Stimulated activated memory B cell treated with anti-CD40 and anti-IgM and Interleukin-4, amounts not matched to agents 10 μg/mL and 1 μg/mL and 100 μg/mL, for 72 hours (primary cell): ENCODE data around the gene UNC79.

Experiments
- ATAC-seq: fragments of 150-1000 bp; cut with Tn5 transposase; 2 replicates; pipeline ENCODE4 v1.10.0; 2021
- H3K27ac Mint-ChIP-seq: one replicate; pipeline ENCODE4 v1.8.0; 2022; ENCODE audit warnings: mild to moderate bottlenecking, mixed read lengths
- H3K27me3 Mint-ChIP-seq: one replicate; pipeline ENCODE4 v1.8.0; 2022; ENCODE audit warnings: mixed read lengths
- H3K36me3 Mint-ChIP-seq: one replicate; pipeline ENCODE4 v1.8.0; 2022; ENCODE audit warnings: mixed read lengths
- H3K4me1 Mint-ChIP-seq: one replicate; pipeline ENCODE4 v1.8.0; 2022; ENCODE audit warnings: mixed read lengths
- H3K4me3 Mint-ChIP-seq: one replicate; pipeline ENCODE4 v1.8.0; 2022; ENCODE audit warnings: mild to moderate bottlenecking, moderate library complexity, mixed read lengths
- H3K9me3 Mint-ChIP-seq: one replicate; pipeline ENCODE4 v1.8.0; 2022; ENCODE audit warnings: mixed read lengths

The UNC79 gene

GRCh38 chr14:93712838-93713724 lies 282.3 kb downstream of the UNC79 start:
- Mint-ChIP-seq H3K4me3 (no peak overlapping the region), H3K9me3 (no peaks in the 10 kb centered on the region), H3K27me3 (peaks cover 27% of the 10 kb centered on the region), H3K27ac (no peak overlapping the region), H3K36me3 (no peaks in the 10 kb centered on the region), H3K4me1 (no peaks in the 10 kb centered on the region)
- ATAC-seq = no peak

GRCh38 chr14:93713726-93714405 lies 283.1 kb downstream of the UNC79 start:
- no peak overlapping the region for H3K27ac Mint-ChIP-seq
- H3K27me3 Mint-ChIP-seq = peaks cover 27% of the 10 kb centered on the region
- no peaks in the 10 kb centered on the region for H3K36me3 Mint-ChIP-seq
- no peaks in the 10 kb centered on the region for H3K9me3 Mint-ChIP-seq
- no peaks in the 10 kb centered on the region for H3K4me1 Mint-ChIP-seq
- no peak overlapping the region for H3K4me3 Mint-ChIP-seq
- ATAC-seq = no peak

- H3K9me3 Mint-ChIP-seq = no peaks in the 10 kb centered on the region
Measured at GRCh38 chr14:93714605-93715004, 283.9 kb downstream of the UNC79 start.

GRCh38 chr14:93715279-93715927 lies 284.7 kb downstream of the UNC79 start:
- H3K27me3 Mint-ChIP-seq = peaks cover 27% of the 10 kb centered on the region
- H3K27ac Mint-ChIP-seq = no peak overlapping the region

More at GRCh38 chr14:93714605-93715004, 283.9 kb downstream of the UNC79 start:
- Mint-ChIP-seq H3K36me3 (no peaks in the 10 kb centered on the region), H3K27ac (no peak overlapping the region), H3K4me1 (no peaks in the 10 kb centered on the region), H3K27me3 (peaks cover 27% of the 10 kb centered on the region), H3K4me3 (no peak overlapping the region)
- ATAC-seq = no peak

GRCh38 chr14:93716002-93716745 lies 285.4 kb downstream of the UNC79 start:
- no peak for ATAC-seq
- peaks cover 27% of the 10 kb centered on the region for H3K27me3 Mint-ChIP-seq
- no peak overlapping the region for H3K27ac Mint-ChIP-seq
- H3K4me3 Mint-ChIP-seq = no peak overlapping the region
- H3K36me3 Mint-ChIP-seq = no peaks in the 10 kb centered on the region
- no peaks in the 10 kb centered on the region for H3K9me3 Mint-ChIP-seq
- H3K4me1 Mint-ChIP-seq = no peaks in the 10 kb centered on the region

More at GRCh38 chr14:93715279-93715927, 284.7 kb downstream of the UNC79 start:
- H3K9me3 Mint-ChIP-seq = no peaks in the 10 kb centered on the region
- no peaks in the 10 kb centered on the region for H3K36me3 Mint-ChIP-seq
- no peaks in the 10 kb centered on the region for H3K4me1 Mint-ChIP-seq
- no peak overlapping the region for H3K4me3 Mint-ChIP-seq
- peak; percentile 4 for ATAC-seq

GRCh38 chr14:93716746-93717667 lies 286.3 kb downstream of the UNC79 start:
- no peak for ATAC-seq
- H3K9me3 Mint-ChIP-seq = peaks cover 3% of the 10 kb centered on the region
- H3K4me3 Mint-ChIP-seq = no peak overlapping the region
- H3K4me1 Mint-ChIP-seq = no peaks in the 10 kb centered on the region
- H3K36me3 Mint-ChIP-seq = no peaks in the 10 kb centered on the region
- peaks cover 27% of the 10 kb centered on the region for H3K27me3 Mint-ChIP-seq
- no peak overlapping the region for H3K27ac Mint-ChIP-seq

- H3K27ac Mint-ChIP-seq = no peak overlapping the region
- H3K36me3 Mint-ChIP-seq = no peaks in the 10 kb centered on the region
- H3K9me3 Mint-ChIP-seq = peaks cover 9% of the 10 kb centered on the region
- H3K4me1 Mint-ChIP-seq = no peaks in the 10 kb centered on the region
- ATAC-seq = no peak
- H3K27me3 Mint-ChIP-seq = peaks cover 19% of the 10 kb centered on the region
- no peak overlapping the region for H3K4me3 Mint-ChIP-seq
Measured at GRCh38 chr14:93717668-93718320, 287.1 kb downstream of the UNC79 start.

- Mint-ChIP-seq H3K9me3 (peaks cover 9% of the 10 kb centered on the region), H3K27me3 (peaks cover 17% of the 10 kb centered on the region), H3K27ac (no peak overlapping the region), H3K36me3 (no peaks in the 10 kb centered on the region), H3K4me3 (no peak overlapping the region), H3K4me1 (no peaks in the 10 kb centered on the region)
- no peak for ATAC-seq
Measured at GRCh38 chr14:93719256-93719655, 288.5 kb downstream of the UNC79 start.

GRCh38 chr14:93720076-93720815 lies 289.5 kb downstream of the UNC79 start:
- Mint-ChIP-seq H3K27ac (no peak overlapping the region), H3K4me3 (no peak overlapping the region), H3K9me3 (peaks cover 9% of the 10 kb centered on the region), H3K4me1 (no peaks in the 10 kb centered on the region), H3K36me3 (no peaks in the 10 kb centered on the region), H3K27me3 (peaks cover 10% of the 10 kb centered on the region)
- ATAC-seq = no peak

- no peaks in the 10 kb centered on the region for H3K4me1 Mint-ChIP-seq
- H3K27ac Mint-ChIP-seq = no peak overlapping the region
- no peak overlapping the region for H3K4me3 Mint-ChIP-seq
- peaks cover 9% of the 10 kb centered on the region for H3K9me3 Mint-ChIP-seq
- ATAC-seq = no peak
- no peaks in the 10 kb centered on the region for H3K36me3 Mint-ChIP-seq
- peaks cover 2% of the 10 kb centered on the region for H3K27me3 Mint-ChIP-seq
Measured at GRCh38 chr14:93720981-93721483, 290.3 kb downstream of the UNC79 start.

GRCh38 chr14:93723001-93723400 lies 292.3 kb downstream of the UNC79 start:
- Mint-ChIP-seq H3K9me3 (peaks cover 9% of the 10 kb centered on the region), H3K4me1 (no peaks in the 10 kb centered on the region), H3K36me3 (no peaks in the 10 kb centered on the region), H3K4me3 (no peak overlapping the region), H3K27ac (no peak overlapping the region), H3K27me3 (no peaks in the 10 kb centered on the region)
- ATAC-seq = no peak

- peaks cover 9% of the 10 kb centered on the region for H3K9me3 Mint-ChIP-seq
- no peaks in the 10 kb centered on the region for H3K4me1 Mint-ChIP-seq
- ATAC-seq = no peak
- H3K27me3 Mint-ChIP-seq = no peaks in the 10 kb centered on the region
- no peak overlapping the region for H3K27ac Mint-ChIP-seq
- H3K36me3 Mint-ChIP-seq = no peaks in the 10 kb centered on the region
- no peak overlapping the region for H3K4me3 Mint-ChIP-seq
Measured at GRCh38 chr14:93725002-93725582, 294.4 kb downstream of the UNC79 start.

- ATAC-seq = no peak
- Mint-ChIP-seq H3K36me3 (no peaks in the 10 kb centered on the region), H3K9me3 (peaks cover 9% of the 10 kb centered on the region), H3K4me1 (no peaks in the 10 kb centered on the region), H3K27ac (no peak overlapping the region), H3K4me3 (no peak overlapping the region), H3K27me3 (no peaks in the 10 kb centered on the region)
Measured at GRCh38 chr14:93725993-93726392, 295.3 kb downstream of the UNC79 start.
